Activated naive CD4-positive, alpha-beta T cell (primary cell): ENCODE data around the gene FBXL5.
"Not testable (repeated sequence)": the region's sequence is repeated elsewhere in the genome, so short reads cannot be mapped to it uniquely, and the experiment has no call there.

Experiments
- DNase-seq, 4 experiments: peaks; one replicate each; lab custom pipeline; 2025; lab: John Stamatoyannopoulos, UW

Gene FBXL5

DNA sequence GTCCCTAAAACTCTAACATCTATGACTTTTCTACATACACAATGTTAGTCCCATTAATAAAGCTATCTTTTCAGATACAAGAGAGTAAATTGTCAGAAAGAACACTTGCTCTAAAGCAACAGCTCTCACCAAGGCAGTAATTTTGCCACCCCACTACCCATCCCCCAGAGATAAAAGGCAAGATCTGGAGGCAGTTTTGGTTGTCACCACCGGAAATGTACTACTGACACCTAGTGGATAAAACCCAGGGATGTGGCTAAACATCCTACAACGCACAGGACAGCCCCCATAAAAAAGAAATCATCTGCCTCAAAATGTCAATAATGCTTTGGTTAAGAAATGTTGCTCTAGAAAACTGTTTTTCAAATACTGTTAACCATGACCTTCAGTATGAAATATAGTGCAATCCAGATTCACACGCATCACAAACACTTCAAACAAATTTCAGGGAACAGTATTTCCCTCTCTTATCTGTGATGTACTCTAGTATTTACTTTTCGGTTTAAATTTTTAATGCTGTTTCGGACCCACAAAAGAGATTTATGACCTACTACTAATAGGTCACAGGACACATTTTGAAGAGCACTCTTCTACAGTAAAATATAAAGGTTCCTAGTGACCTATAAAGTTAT is 5.1 kb downstream of the FBXL5 start:
- peak in 3 of 4 experiments; percentile 3 to 33 (median 15) for DNase-seq

DNA sequence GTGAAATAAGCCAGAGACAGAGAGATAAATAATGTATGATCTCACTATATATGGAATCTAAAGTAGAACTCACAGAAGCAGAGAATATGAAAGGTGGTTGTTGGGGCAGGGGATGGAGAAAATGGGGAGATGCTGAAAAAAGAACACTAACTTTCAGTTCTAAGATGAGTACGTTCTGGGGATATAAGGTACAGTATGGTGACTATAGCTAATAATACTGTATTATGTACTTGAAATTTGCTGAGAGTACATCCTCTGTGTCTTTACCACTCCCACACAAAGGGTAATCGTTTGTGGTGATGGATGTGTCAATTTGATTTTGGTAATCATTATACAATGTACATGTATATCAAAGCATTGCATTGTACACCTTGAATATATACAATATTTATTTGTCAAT is 6.6 kb downstream of the FBXL5 start:
- no peak for DNase-seq

DNA sequence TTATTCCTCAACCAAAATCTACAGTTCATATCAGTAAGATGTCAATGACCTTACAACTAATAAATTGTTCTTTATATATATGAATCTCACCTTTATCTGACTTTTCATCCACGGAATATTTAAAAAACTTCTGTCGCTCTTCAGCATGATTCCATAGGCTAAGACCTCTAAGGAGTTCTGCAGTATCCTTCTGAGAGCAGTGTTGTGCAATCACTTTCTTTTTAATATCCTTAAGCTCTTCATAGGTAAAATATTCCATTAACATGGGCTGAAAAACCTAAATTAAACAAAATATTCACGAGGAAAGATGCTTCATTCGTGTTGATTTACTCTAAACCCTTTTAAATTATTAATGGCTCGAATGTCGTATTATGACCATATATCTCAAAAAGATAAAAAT is 16.7 kb downstream of the FBXL5 start:
- no peak for DNase-seq

DNA sequence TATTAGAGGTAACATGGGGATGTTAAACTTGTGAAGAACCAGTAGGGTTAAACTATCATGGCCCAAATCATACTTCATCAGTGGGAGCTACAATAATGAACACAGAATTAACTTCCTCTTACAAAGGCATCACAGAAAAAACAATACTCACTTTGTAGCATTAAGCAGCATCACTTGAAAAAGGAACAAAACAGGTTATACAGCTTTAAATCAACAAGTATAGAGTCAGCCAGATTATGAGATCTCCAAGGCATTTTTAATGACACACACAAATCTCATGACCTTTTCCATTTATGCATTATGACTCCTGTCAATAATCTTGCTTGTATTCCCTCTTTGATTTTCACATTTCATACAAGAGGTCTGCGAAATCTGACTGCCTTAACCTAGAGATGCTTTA is 18.3 kb downstream of the FBXL5 start:
- DNase-seq, result no peak

DNA sequence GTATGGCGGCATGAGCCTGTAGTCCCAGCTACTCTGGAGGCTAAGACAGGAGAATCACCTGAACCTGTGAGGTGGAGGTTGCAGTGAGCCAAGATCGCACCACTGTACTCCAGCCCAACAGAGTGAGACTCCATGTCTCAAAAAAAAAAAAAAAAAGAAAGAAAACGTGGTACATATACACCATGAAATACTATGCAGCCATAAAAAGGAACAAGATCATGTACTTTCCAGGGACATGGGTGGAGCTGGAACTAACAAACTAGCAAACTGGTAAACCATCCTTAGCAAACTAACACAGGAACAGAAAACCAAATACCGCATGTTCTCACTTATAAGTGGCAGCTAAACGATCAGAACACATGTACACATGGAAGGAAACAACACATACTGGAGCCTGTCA is 37.8 kb downstream of the FBXL5 start:
- DNase-seq, result not testable (repeated sequence)

DNA sequence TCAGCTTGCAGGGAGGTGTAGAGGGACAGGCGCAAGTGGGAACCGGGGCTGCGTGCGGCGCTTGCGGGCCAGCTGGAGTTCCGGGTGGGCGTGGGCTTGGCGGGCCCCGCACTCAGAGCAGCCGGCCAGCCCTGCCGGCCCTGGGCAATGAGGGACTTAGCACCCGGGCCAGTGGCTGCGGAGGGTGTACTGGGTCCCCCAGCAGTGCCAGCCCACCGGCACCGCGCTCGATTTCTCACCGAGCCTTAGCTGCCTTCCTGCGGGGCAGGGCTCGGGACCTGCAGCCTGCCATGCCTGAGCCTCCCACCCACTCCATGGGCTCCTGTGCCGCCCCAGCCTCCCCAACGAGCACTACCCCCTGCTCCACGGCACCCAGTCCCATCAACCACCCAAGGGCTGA is 40.3 kb downstream of the FBXL5 start:
- DNase-seq, result not testable (repeated sequence)

DNA sequence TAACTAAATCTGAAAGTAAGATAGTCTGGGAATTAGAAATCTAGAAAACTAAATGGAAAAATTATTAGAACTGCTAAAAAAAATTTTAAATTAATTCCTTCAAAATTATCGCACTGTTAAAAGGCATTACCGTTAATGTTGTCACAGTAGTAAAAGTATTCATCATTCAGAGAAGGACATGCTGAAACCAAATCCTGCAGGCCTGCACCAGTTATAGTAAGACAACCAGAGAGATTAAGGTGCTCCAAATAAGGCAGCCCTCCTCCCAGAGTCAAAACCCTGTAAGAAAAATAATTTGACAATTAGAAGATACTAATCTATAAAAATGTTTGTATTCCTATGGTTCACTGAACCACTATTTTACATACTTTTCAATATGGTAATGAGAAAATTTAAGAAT is 43.0 kb downstream of the FBXL5 start:
- no peak for DNase-seq

DNA sequence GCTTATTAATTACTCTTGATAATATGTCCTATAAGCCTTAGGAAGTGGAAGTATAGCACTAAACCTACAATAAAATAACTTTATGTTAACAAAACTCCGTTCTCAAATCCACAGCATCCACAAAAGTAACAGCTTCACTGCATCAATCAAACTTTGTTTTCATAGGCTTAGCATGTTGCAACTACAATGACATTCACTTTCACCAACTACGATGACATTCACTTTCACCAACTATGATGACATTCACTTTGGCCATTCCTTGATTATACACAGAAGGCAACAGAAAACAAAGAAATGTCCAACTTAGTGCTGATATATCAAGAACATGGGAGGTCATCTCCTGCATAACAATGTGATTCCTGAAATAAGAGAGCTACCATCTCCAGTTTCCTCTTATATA is 44.3 kb downstream of the FBXL5 start:
- no peak for DNase-seq

DNA sequence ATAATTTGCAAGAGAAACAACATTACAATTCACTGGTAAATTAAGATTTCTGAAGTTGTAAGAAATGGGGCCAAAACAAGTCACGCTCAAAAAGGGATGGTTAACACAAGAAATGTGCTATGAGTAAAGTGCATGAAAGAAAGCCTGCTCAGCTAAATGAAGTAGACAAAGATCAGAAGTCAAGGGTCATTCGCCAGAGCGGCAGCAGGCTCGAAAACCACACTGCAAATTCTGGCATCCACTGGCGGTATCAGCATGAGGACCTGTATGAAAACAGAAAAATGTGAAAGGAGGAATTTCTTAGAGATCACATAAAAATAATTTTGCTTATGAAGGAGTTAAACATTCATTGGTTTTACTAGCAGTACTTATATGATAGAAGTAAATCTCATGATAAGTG is 49.6 kb downstream of the FBXL5 start:
- DNase-seq, result no peak

DNA sequence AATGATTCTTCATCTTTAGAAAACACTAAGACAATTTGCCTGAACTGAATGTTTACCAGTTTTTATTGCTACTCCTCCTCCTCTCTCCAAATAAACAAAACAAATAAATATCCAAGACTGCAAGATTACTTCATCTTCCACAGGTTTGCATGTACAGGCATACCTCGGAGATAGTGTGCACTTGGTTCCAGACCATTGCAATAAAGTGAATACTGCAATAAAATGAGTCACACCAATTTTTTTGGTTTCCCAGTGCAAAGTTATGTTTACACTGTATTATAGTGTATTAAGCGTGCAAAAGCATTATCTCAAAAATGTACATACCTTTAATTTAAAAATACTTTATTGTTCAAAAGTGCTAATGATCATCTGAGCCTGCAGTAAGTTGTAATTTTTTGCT is 53.3 kb downstream of the FBXL5 start:
- DNase-seq, result no peak

DNA sequence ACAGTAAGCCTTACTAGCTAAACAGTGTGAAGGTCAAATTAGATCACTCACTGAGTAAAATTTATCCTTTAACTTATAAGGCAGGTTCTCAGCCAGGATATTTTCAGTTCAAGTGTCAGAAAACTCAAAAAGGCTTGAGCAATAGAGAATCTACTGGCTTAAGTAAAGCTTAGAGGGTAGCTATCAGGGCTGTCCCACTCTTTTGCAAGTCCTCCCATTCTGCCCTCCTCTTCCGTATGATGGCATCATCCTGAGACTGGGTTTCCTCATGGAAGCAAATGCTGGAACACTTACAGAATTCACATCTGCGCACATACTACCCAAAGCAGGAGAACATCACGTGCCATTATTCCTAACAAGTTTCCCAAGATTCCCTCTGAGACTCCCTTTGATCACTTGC is 55.0 kb downstream of the FBXL5 start:
- no peak for DNase-seq

DNA sequence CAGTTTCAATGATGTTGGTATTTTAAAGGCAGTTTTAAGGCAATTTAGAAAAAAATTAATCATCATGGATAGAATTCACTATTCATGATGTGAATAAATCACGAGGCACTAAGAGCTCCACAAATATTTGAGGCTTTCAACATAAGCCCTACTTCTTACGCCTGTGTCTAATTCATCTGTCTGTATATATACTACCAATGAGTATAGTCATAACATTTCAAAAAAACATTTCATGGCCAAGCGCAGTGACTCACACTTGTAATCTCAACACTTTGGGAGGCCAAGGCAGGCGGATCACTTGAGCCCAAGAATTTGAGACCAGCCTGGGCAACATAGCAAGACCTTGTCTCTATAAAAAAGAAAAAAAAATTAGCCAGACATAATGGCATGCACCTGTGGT is 56.5 kb downstream of the FBXL5 start:
- DNase-seq, result no peak

DNA sequence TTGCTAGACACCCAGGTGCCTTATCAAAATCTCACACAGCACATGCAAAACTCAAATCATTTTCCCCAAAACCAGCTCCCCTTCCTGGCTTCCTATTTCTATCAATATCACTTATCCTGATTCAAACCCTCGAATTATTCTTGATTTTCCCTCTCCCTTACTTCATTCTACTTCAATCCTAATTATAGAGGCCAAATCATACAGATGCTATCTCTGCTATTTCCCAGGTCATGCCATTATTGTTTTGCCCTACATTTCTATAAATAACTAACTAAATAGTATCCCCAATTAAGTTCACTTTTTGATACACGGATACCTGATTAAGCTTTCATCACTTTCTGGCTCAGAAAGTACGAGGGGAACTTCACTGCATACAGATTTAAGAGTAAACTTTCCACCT is 62.4 kb downstream of the FBXL5 start:
- no peak for DNase-seq

DNA sequence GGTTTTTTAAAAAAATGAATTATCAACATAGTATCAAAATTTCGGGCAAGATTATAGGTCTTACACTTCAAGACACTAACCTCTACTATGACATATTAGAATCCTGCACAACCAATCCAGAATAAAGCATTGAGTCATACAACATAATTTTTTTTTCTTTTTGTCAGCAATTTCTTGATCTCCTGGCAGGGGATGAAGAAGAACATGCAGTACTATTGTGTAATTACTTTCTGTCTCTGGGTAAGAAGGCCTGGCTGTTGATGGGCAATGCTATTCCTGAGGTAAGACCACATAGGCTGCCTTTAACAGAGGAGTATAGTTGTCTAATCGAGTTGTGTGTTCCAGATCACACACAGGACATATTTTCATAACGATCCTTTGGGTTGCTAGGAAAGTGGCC is 67.5 kb downstream of the FBXL5 start:
- DNase-seq, result no peak

DNA sequence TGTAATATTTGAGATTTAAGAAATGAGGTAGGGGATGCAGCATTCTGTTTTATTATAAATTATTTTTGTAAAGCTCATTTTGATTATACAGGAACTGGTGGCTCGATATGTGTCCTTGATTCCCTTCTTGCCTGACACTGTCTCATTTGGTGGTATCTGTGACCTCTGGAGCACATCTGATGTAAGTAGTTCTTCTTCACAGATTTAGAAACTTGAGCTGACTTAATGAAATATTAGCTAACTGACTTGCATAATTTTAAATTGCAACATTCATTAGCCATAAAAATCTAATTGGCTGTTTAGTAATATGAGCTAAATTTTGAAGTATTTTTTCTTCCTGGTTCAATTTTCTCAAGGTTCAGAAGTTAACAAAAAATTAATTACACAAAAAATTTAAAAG is 69.1 kb downstream of the FBXL5 start:
- DNase-seq, result no peak

DNA sequence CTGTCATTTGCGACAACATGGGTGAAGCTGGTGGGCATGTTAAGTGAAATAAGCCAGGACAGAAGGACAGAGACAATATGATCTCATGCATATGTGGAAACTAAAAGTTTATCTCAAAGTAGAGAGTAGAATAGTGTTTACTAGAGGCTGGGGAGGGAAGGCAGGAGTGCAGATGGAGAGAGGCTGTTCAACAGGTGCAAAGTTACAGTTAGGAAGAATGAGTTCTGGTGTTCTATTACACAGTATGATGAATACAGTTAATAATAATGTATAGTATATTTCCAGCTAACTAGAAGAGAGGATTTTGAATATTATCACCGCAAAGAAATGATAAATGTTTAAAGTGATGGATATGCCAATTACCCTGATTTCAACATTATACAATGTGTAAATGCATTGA is 69.8 kb downstream of the FBXL5 start:
- no peak for DNase-seq

DNA sequence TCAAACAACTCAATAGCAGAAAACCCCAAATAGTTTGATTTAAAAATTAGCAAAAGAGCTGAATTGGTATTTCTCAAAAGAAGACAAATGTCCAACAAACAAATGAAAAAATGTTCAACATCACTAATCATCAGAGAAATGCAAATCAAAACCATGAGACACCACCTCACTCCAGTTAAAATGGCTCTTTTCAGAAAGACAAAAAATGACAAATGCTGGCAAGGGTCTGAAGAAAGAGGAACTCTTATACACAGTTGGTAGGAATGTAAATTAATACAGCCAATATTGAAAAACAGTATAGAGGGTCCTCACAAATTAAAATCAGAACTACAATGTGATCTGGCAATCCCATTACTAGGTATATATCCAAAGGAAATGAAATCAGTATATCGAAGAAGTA is 70.4 kb downstream of the FBXL5 start:
- DNase-seq, result no peak

DNA sequence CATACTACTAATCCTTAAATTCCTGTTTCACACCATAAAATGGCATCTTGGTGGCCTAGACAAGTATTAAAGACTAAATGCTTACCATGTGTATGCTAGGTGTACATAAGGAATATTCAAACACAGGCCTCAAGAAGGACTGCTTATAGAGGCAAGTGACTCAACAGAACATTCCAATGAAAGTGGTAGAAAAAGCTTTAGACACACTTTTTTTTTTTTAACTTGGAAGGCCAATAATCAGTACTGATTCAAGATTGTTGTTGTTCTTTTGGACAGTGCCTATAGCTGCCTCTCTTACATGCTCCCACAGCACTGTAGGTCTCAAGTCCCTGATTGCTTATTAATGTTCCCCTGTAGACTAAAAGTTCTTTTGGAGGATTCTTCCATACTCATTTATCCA is 77.6 kb downstream of the FBXL5 start:
- no peak for DNase-seq

DNA sequence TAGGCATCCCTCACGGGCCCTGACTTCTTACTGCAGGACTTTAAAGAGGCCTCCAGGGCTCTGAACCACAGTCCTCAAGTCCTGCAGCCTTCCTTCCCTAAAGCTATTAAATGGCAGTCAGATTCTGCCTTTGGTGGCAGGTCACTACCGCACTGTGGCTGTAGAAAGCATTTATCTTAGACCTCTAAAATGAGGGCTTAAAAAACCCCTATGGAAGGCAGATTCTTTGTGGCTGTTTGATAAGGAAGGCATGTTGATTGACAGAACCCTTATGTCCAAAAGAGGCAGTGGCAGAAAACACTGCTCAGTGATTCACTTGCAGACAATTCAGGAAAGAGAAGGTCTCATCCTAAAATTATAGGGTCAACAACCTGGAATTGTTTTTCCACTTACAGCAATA is 79.2 kb downstream of the FBXL5 start:
- no peak for DNase-seq

DNA sequence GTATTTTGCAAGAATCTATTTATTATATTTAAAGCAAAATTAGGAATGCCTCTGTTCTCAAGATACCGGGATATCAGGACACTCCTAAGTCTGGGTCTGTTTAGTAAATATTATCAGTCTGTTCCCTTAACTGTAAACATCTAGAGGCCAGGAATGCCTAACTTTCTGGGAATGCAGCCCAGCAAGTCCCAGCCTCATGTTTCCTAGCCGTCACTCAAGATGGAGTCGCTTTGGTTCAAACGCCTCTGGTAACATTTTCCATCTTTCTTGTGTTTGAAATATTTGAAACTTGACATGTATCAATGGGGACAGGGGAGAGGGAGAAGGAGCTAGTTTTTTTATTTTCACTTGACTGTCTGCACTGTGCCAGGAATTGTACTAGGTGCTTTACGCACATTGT is 85.4 kb downstream of the FBXL5 start:
- no peak for DNase-seq

DNA sequence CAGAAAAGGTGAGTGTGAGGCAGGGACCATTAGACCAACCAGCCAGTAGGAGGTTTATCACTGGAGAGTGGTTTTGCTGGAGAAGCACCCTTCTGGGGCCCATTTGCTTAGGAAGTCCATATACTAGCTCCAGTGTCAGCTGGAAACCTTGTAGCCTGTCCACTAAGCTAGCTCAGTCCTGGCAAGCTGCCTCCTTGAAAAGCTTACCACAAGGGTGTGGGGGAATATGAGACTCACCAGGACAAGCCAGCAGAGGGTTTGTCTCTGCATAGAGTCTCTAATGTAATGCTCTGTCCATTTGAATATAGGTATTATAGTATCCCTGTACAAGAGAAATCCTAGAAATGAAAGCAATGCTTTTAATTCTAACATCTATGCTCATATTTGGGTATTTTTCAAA is 86.3 kb downstream of the FBXL5 start:
- DNase-seq, result no peak

DNA sequence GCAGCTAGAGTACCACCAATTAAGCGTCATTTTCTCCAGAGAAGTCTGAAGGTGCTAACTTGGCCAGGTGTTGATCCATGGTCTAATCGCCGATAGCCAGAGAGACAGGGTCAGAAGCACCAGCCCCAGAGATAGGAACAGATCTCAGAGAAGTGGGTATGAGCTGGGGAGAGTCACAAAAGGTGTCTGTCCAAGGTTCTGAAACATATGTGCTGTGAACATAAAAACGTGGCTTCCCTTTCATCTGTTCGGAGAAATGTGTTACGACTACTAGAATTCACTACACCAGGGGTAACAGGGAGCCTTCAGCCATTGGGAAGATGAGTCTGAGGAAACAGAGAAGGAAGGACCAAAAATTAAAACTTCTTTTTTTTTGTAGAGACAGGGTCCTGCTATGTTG is 91.3 kb downstream of the FBXL5 start:
- DNase-seq, result no peak

DNA sequence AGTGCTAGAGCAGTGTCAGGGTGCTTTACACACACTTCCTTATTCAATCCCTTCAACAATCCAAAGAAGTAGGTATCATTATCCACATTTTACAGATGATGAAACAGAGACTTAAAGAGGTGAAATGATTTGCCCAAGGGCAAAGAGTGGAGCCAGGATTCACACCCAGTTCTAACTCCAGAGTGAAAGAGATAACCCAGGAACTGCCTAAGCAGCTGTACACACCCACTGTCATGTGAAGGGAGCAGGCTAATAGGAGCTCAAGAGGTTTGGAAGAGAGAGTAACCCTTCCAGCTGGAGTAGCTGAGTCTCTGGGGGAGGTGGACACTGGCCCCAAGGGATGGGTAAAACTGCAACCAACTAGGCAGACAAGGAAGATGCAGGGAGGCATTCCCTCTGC is 92.5 kb downstream of the FBXL5 start:
- DNase-seq, result no peak

DNA sequence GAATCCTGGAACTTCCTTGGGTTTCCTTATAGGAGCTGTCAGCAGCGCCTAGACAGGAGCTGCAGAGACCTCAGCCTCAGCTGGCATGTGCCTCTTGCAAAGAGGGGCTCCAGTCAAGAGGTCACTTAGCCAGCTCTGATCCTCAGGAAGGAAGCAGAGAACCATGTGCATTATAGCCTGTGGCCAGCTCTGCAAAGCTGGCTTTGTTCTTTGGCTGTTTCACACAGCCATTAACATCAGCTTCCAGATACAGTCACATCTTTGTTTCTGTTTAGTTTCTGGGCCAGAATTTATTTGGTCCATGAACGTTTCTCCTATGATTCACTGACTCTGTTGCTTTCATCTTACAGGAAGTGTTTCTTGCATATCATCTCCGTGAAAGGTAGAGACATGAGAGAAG is 93.0 kb downstream of the FBXL5 start:
- no peak for DNase-seq

DNA sequence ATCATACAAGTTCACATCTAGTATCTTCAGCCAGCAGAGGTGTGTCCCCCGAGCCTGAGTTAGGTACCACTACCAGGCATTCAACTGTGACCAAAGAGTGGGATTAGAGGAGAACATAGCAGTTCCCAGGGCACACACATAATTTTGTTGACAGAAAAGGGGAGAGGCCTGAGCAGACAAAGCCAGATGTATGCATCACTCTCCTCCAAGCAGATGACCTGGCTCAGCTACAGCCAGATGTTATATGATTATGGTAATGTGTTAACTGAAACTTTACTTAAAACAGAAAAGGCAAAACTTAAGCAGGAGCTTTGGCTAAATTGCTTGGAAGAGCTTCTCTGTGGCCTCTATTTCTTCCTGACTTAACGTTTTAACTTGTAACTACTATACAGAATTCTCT is 96.6 kb downstream of the FBXL5 start:
- DNase-seq, result no peak
